A673 (cell line): ENCODE measurements around the gene ERO1B. TPM values are rescaled to one million over a fixed set of nuclear protein-coding genes. Genes with fewer than 3 reads are reported as not detected.

Experiments used
- BruUV-seq: library from RNA; stranded (reverse); fragments of 400-500 nt; replicated peaks from 2 replicates; lab custom pipeline; 2021; lab: Mats Ljungman, UMichigan
- CTCF ChIA-PET: fragments of 300-600 bp; sonication (Branson Sonifier 250); formaldehyde crosslinking; loops from one replicate; lab custom pipeline; 2022; ENCODE audit warnings: antibody characterized with exemption; lab: Charles Lee
- POLR2A ChIA-PET: fragments of 300-600 bp; sonication (Branson Sonifier 250); formaldehyde crosslinking; loops from one replicate; lab custom pipeline; 2022; ENCODE audit warnings: antibody characterized with exemption; ENCODE audit not compliant: low non-redundant PET; lab: Charles Lee
- DNase-seq: peaks from one replicate; pipeline ENCODE4 v3.0.0-alpha.2; 2015; ENCODE audit warnings: low spot score
- H3K27ac ChIP-seq: fragments of 200-600 bp; sonication (generic); 2 replicates; pipeline ENCODE4 v1.5.1; 2016; ENCODE audit warnings: mixed run types, low read depth, mild to moderate bottlenecking, mixed read lengths, antibody characterized with exemption, low read length; ENCODE audit not compliant: poor library complexity, severe bottlenecking
- H3K27me3 ChIP-seq: fragments of 200-600 bp; sonication (generic); replicated peaks from 2 replicates; pipeline ENCODE4 v1.6.1; 2017; ENCODE audit warnings: mixed run types, low read depth, mild to moderate bottlenecking, mixed read lengths, antibody characterized with exemption, low read length; ENCODE audit not compliant: insufficient read depth, poor library complexity
- H3K36me3 ChIP-seq: fragments of 200-600 bp; sonication (generic); 2 replicates; pipeline ENCODE4 v1.6.1; 2016; ENCODE audit warnings: mixed run types, mild to moderate bottlenecking, mixed read lengths, antibody characterized with exemption, low read length; ENCODE audit not compliant: insufficient read depth, poor library complexity, severe bottlenecking
- H3K4me1 ChIP-seq: fragments of 200-600 bp; sonication (generic); 2 replicates; pipeline ENCODE4 v1.6.1; 2017; ENCODE audit warnings: mixed run types, mild to moderate bottlenecking, mixed read lengths, antibody characterized with exemption, low read length; ENCODE audit not compliant: insufficient read depth, poor library complexity, severe bottlenecking
- H3K4me3 ChIP-seq: fragments of 200-600 bp; sonication (generic); 2 replicates; pipeline ENCODE4 v1.5.1; 2016; ENCODE audit warnings: low read depth, mixed run types, mild to moderate bottlenecking, mixed read lengths, low read length; ENCODE audit not compliant: poor library complexity, severe bottlenecking
- H3K9me3 ChIP-seq: fragments of 200-600 bp; sonication (generic); 2 replicates; pipeline ENCODE4 v1.6.1; 2016; ENCODE audit warnings: mixed run types, low read depth, mild to moderate bottlenecking, mixed read lengths, antibody characterized with exemption, low read length; ENCODE audit not compliant: poor library complexity, severe bottlenecking
- CTCF ChIP-seq: fragments of 300-800, 200-600 bp; sonication (generic); conservative IDR thresholded peaks from 2 replicates; pipeline ENCODE4 v1.5.1; 2017; ENCODE audit warnings: low read depth, mild to moderate bottlenecking, antibody characterized with exemption, low read length, moderate library complexity, mixed read lengths
- EZH2 ChIP-seq: fragments of 200-600 bp; sonication (generic); IDR thresholded peaks from 2 replicates; pipeline ENCODE4 v1.6.1; 2017; ENCODE audit warnings: borderline replicate concordance, low read depth, mild to moderate bottlenecking, mixed read lengths, antibody characterized with exemption, low read length; ENCODE audit not compliant: poor library complexity, severe bottlenecking
- intact Hi-C: fragments of 100-400 bp; cut with micrococcal nuclease; formaldehyde crosslinking; loops from one replicate; pipeline ENCODE4 v1.10.0; 2022; ENCODE audit not compliant: unreplicated experiment
- total RNA-seq: library from RNA; stranded (reverse); gene quantifications from 2 replicates; pipeline ENCODE4 v1.2.3, GENCODE V29; 2021

ERO1B gene
- total RNA-seq, 1 experiment from 2014 or later = 3.4 TPM

GRCh38 chr1:236240675-236241074 lies 41.1 kb downstream of the ERO1B start:
- Histone ChIP-seq H3K4me1 (no peaks in the 10 kb centered on the region), H3K27me3 (no peaks in the 10 kb centered on the region), H3K27ac (no peak overlapping the region), H3K36me3 (no peaks in the 10 kb centered on the region), H3K4me3 (no peak overlapping the region), H3K9me3 (no peaks in the 10 kb centered on the region)
- intact Hi-C loops = no loop called here
- TF ChIP-seq CTCF (no peak), EZH2 (no peak)
- no TSS peak for BruUV-seq
- POLR2A ChIA-PET = no interaction called here
- CTCF ChIA-PET = no interaction called here
- no peak for DNase-seq

- Histone ChIP-seq H3K27me3 (no peaks in the 10 kb centered on the region), H3K4me1 (no peaks in the 10 kb centered on the region), H3K36me3 (no peaks in the 10 kb centered on the region), H3K9me3 (no peaks in the 10 kb centered on the region), H3K4me3 (no peak overlapping the region), H3K27ac (no peak overlapping the region)
- POLR2A ChIA-PET = no interaction called here
- no TSS peak for BruUV-seq
- CTCF ChIA-PET = no interaction called here
- intact Hi-C loops = no loop called here
- no peak for TF ChIP-seq CTCF
- TF ChIP-seq EZH2 = no peak
- no peak for DNase-seq
Observed at GRCh38 chr1:236239092-236239585, 42.6 kb downstream of the ERO1B start.

- no TSS peak for BruUV-seq
- H3K4me1 ChIP-seq = no peaks in the 10 kb centered on the region
- CTCF ChIA-PET = no interaction called here
- POLR2A ChIA-PET = no interaction called here
- TF ChIP-seq CTCF (no peak), EZH2 (no peak)
- intact Hi-C loops = no loop called here
- no peaks in the 10 kb centered on the region for H3K36me3 ChIP-seq
- H3K27ac ChIP-seq = no peak overlapping the region
- no peak overlapping the region for H3K4me3 ChIP-seq
- DNase-seq = no peak
- H3K9me3 ChIP-seq = no peaks in the 10 kb centered on the region
- no peaks in the 10 kb centered on the region for H3K27me3 ChIP-seq
Observed at GRCh38 chr1:236235116-236235515, 46.6 kb downstream of the ERO1B start.
